HG02870 (cell line): Measurements from ENCODE around the gene CCDC33.

ENCODE experiments used
- ATAC-seq: cut with Tn5 transposase; IDR thresholded peaks from one replicate; pipeline ENCODE4 v1.9.1; 2021; ENCODE audit warnings: mild to moderate bottlenecking, moderate library complexity; ENCODE audit not compliant: unreplicated experiment

Gene CCDC33

GRCh38 chr15:74228723-74229081 is 7.4 kb upstream of the CCDC33 start:
- ATAC-seq: no peak

GRCh38 chr15:74229686-74230085 is 6.4 kb upstream of the CCDC33 start:
- ATAC-seq: no peak

- ATAC-seq: no peak
Observed at GRCh38 chr15:74231475-74231874, 4.7 kb upstream of the CCDC33 start.

- no peak for ATAC-seq
Observed at GRCh38 chr15:74233373-74233772, 2.8 kb upstream of the CCDC33 start.

GRCh38 chr15:74233851-74234597 is 2.1 kb upstream of the CCDC33 start:
- no peak for ATAC-seq

- no peak for ATAC-seq
Observed at GRCh38 chr15:74234598-74234875, 1.6 kb upstream of the CCDC33 start.

- ATAC-seq: no peak
Observed at GRCh38 chr15:74239051-74239705, 3.1 kb downstream of the CCDC33 start.

GRCh38 chr15:74240002-74240568 is 4.0 kb downstream of the CCDC33 start:
- ATAC-seq: no peak

- ATAC-seq: no peak
Observed at GRCh38 chr15:74240897-74241614, 4.9 kb downstream of the CCDC33 start.

- no peak for ATAC-seq
Observed at GRCh38 chr15:74242441-74243185, 6.5 kb downstream of the CCDC33 start.

GRCh38 chr15:74243431-74243830 is 7.3 kb downstream of the CCDC33 start:
- no peak for ATAC-seq

- no peak for ATAC-seq
Observed at GRCh38 chr15:74244822-74245341, 8.8 kb downstream of the CCDC33 start.

- ATAC-seq: no peak
Observed at GRCh38 chr15:74245342-74245931, 9.3 kb downstream of the CCDC33 start.

GRCh38 chr15:74250266-74250665 is 14.1 kb downstream of the CCDC33 start:
- ATAC-seq: no peak

- ATAC-seq: no peak
Observed at GRCh38 chr15:74251131-74251811, 15.1 kb downstream of the CCDC33 start.

GRCh38 chr15:74252291-74252690 is 16.2 kb downstream of the CCDC33 start:
- ATAC-seq: no peak

GRCh38 chr15:74252721-74253120 is 16.6 kb downstream of the CCDC33 start:
- ATAC-seq: no peak

GRCh38 chr15:74253211-74253921 is 17.2 kb downstream of the CCDC33 start:
- no peak for ATAC-seq

GRCh38 chr15:74257105-74257504 is 21.0 kb downstream of the CCDC33 start:
- no peak for ATAC-seq
